Measurements from ENCODE around the gene SCD. TPM values are rescaled to one million over a fixed set of nuclear protein-coding genes. Genes with fewer than 3 reads are reported as not detected.

SCD gene
- total and polyA plus RNA-seq, 9 of the 15 experiments (the other 6 are each of a cell fraction or from before 2014, with no cell fraction given): 114 to 486 (median 188) TPM

GRCh38 chr10:100374200-100374655 lies 27.2 kb downstream of the SCD start (continued):
- TF ChIP-seq ETV6 (IDR thresholded peaks at IDR 0.05; ENCODE audit: borderline replicate concordance in 1 of 2, low read depth in 2 of 2, low read length in 1 of 2): no peak
- TF ChIP-seq ETV6 (CRISPR knock-in tag; IDR thresholded peaks at IDR 0.05; ENCODE audit: borderline replicate concordance): no peak
- no peak for TF ChIP-seq XRCC3 (IDR thresholded peaks at IDR 0.05)
- TF ChIP-seq CREB5 (CRISPR knock-in tag; IDR thresholded peaks at IDR 0.05): no peak
- peak; percentile 19 for TF ChIP-seq LEF1 (IDR thresholded peaks at IDR 0.05)
- no peak for TF ChIP-seq MTF1 (CRISPR knock-in tag; IDR thresholded peaks at IDR 0.05; ENCODE audit: borderline replicate concordance)
- TF ChIP-seq KDM4B (IDR thresholded peaks at IDR 0.05; ENCODE audit: borderline replicate concordance in 2 of 2, low read depth in 1 of 2): no peak
- peak; percentile 55; the same call in 1 of the 2 replicates for TF ChIP-seq POLR2AphosphoS5 (IDR thresholded peaks at IDR 0.05; ENCODE audit: control insufficient read depth, insufficient read depth, low read depth, low read length)
- no peak for TF ChIP-seq NELFE (IDR thresholded peaks at IDR 0.05; ENCODE audit: insufficient read depth, insufficient read length)
- 0 out of 2 replicates have a peak, but pooled peaks have one; percentile 13 for TF ChIP-seq SMARCA4 (IDR thresholded peaks at IDR 0.05)
- TF ChIP-seq HDAC1 (IDR thresholded peaks at IDR 0.05): peak in 1 of 2 experiments; percentile 45; a peak in 2 of 4 replicates
- TF ChIP-seq NR3C1 (CRISPR knock-in tag; IDR thresholded peaks at IDR 0.05): no peak
- TF ChIP-seq MTA3 (IDR thresholded peaks at IDR 0.05; ENCODE audit: borderline replicate concordance): no peak
- TF ChIP-seq KDM5B (IDR thresholded peaks at IDR 0.05; ENCODE audit: insufficient replicate concordance, low read depth, low read length): peak; percentile 20
- TF ChIP-seq BACH1 (tag; IDR thresholded peaks at IDR 0.05): no peak
- TF ChIP-seq SMARCE1 (IDR thresholded peaks at IDR 0.05): no peak; the same call in 1 of the 2 replicates
- no peak for TF ChIP-seq ZFPM2 (CRISPR knock-in tag; IDR thresholded peaks at IDR 0.05)
- TF ChIP-seq ZNF134 (CRISPR knock-in tag; conservative IDR thresholded peaks at IDR 0.05): no peak
- TF ChIP-seq GATA2 (CRISPR knock-in tag; IDR thresholded peaks at IDR 0.05): no peak
- no peak for TF ChIP-seq SMARCB1 (IDR thresholded peaks at IDR 0.05; ENCODE audit: insufficient read length, low read depth)
- TF ChIP-seq ZNF695 (CRISPR knock-in tag; IDR thresholded peaks at IDR 0.05): no peak
